ENCODE measurements around the gene PDLIM5. TPM values are rescaled to one million over a fixed set of nuclear protein-coding genes. Genes with fewer than 3 reads are reported as not detected.
A peak's percentile ranks its signal among the peaks of the same experiment; 100 is the strongest.

Gene PDLIM5
- total RNA-seq, 4 donors from 2014 or later, result 473 to 833 (median 673) TPM

- in situ Hi-C loops (cut with MboI; ENCODE audit: low sequenced_read_pairs in 4 of 4), result no loop called here
- Histone ChIP-seq H3K27ac (peak overlapping the region; percentile 61 to 99 (median 84)), H3K9me3 (no peaks in the 10 kb centered on the region), H3K4me3 (no peak overlapping the region), H3K36me3 (no peaks in the 10 kb centered on the region), H3K27me3 (no peaks in the 10 kb centered on the region), H3K4me1 (peaks cover 79 to 91% of the 10 kb centered on the region in 2 donors)
- DNase-seq (no peak), ATAC-seq (no peak)
- intact Hi-C loops (cut with DNase I; ENCODE audit: low total_unique reads), result no loop called here
- TF ChIP-seq CTCF (IDR thresholded peaks at IDR 0.05 in 4 of 5, conservative IDR thresholded peaks at IDR 0.05 in 1 of 5), result no peak
- TF ChIP-seq POLR2A (IDR thresholded peaks at IDR 0.05), result no peak
Measured at GRCh38 chr4:94515365-94515764, 63.6 kb downstream of the PDLIM5 start.

DNA sequence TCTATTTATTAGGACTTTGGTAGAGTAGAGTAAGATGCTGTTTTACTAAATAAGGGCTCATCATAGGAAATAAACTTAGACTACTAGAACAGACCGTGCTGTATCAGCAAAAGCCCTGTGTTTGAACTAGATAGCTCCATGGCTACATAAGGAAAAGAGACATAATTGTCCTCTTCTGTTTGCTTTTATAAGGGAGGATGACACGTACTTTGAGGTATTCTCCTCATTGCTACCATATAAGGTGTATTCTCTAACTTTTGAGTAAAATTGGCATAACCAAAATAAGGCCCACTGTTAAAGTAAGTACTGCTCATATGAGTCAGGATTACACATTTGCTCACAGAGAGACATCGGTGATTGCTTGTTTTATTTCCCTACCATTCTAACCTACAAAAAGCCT, 64.3 kb downstream of the PDLIM5 start:
- ATAC-seq, result no peak
- Histone ChIP-seq H3K9me3 (no peaks in the 10 kb centered on the region), H3K4me3 (no peak overlapping the region), H3K36me3 (no peaks in the 10 kb centered on the region), H3K4me1 (peaks cover 83 to 90% of the 10 kb centered on the region in 2 donors), H3K27ac (peak overlapping the region; percentile 61 to 99 (median 84)), H3K27me3 (no peaks in the 10 kb centered on the region)
- intact Hi-C loops (cut with DNase I; ENCODE audit: low total_unique reads), result no loop called here
- in situ Hi-C loops (cut with MboI; ENCODE audit: low sequenced_read_pairs in 4 of 4), result no loop called here
- DNase-seq, result no peak
- TF ChIP-seq POLR2A (IDR thresholded peaks at IDR 0.05), result no peak
- TF ChIP-seq CTCF (IDR thresholded peaks at IDR 0.05 in 4 of 5, conservative IDR thresholded peaks at IDR 0.05 in 1 of 5), result no peak

DNA sequence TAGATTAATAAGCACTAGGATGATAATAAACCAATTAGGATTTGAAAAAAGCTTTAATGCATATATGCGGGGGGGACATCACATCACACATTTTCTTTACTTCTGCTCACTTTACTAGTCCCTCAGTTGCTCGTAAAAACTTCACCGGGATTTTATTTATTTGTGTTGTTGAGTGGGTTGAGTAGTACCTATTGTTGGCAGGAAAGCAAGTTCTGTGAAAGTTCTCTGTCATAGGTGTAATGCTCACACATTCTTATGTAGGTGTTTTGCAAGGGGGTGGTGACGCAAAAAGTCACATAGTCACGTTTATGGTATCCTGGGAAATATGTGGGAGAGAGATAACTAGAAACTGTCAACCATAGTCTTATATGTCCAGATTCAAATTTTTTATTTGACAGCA, 65.3 kb downstream of the PDLIM5 start:
- Histone ChIP-seq H3K27ac (peak overlapping the region; percentile 61 to 99 (median 84)), H3K4me1 (peaks cover 87 to 96% of the 10 kb centered on the region in 2 donors), H3K4me3 (no peak overlapping the region), H3K27me3 (no peaks in the 10 kb centered on the region), H3K36me3 (no peaks in the 10 kb centered on the region), H3K9me3 (no peaks in the 10 kb centered on the region)
- TF ChIP-seq CTCF (IDR thresholded peaks at IDR 0.05 in 4 of 5, conservative IDR thresholded peaks at IDR 0.05 in 1 of 5), result no peak
- TF ChIP-seq POLR2A (IDR thresholded peaks at IDR 0.05), result no peak
- in situ Hi-C loops (cut with MboI; ENCODE audit: low sequenced_read_pairs in 4 of 4), result no loop called here
- ATAC-seq, result peak in 1 of 2 donors; percentile 32
- no peak for DNase-seq
- intact Hi-C loops (cut with DNase I; ENCODE audit: low total_unique reads), result no loop called here

DNA sequence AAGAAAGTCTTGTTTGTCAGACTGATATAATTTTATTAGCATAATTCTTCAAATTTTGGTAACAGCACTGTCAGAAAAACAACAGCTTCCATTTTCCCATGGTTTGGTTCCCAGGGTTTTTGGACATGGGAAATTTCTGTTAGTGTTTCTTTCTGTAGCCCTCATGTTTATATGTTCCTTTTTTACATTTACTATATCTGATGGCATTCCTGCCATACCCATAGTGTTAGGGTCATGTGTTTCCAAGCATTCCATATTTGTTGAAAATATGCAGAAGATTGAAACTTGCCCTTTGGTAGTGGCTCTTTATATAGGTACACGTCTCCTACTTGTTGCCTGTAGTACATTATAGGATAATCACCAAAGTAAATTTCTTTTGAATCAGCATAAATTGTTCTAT, 65.8 kb downstream of the PDLIM5 start:
- Histone ChIP-seq H3K27ac (peak overlapping the region; percentile 61 to 99 (median 84)), H3K4me1 (peaks cover 91 to 95% of the 10 kb centered on the region in 2 donors), H3K36me3 (no peaks in the 10 kb centered on the region), H3K9me3 (no peaks in the 10 kb centered on the region), H3K27me3 (no peaks in the 10 kb centered on the region), H3K4me3 (no peak overlapping the region)
- DNase-seq (no peak), ATAC-seq (no peak)
- TF ChIP-seq POLR2A (IDR thresholded peaks at IDR 0.05) (no peak), CTCF (IDR thresholded peaks at IDR 0.05 in 4 of 5, conservative IDR thresholded peaks at IDR 0.05 in 1 of 5) (no peak)
- intact Hi-C loops (cut with DNase I; ENCODE audit: low total_unique reads), result no loop called here
- in situ Hi-C loops (cut with MboI; ENCODE audit: low sequenced_read_pairs in 4 of 4), result no loop called here

DNA sequence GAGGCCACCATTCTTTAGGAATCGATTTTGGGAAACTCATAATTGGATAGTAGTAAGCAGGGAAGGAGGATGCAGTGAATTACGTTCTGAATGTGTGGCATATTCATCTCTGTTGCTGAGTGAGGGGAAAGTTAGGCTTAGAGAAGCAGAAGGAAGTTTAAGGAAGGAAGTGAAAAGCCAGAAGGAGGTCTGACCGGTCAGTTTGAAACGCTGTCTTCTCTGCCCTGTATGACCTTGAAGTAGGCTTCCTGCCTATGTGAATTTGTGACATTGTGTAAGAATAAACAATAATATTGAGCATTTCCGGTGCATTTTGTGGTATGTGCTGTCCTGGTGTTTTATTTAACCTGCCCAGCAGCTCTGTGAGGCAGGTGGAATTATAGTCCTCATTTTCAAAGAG, 67.3 kb downstream of the PDLIM5 start:
- no peaks in the 10 kb centered on the region for H3K27me3 ChIP-seq
- H3K4me1 ChIP-seq, result peaks cover 92 to 94% of the 10 kb centered on the region in 2 donors
- in situ Hi-C loops (cut with MboI; ENCODE audit: low sequenced_read_pairs in 4 of 4), result no loop called here
- H3K36me3 ChIP-seq, result no peaks in the 10 kb centered on the region
- H3K9me3 ChIP-seq, result no peaks in the 10 kb centered on the region
- peak overlapping the region; percentile 61 to 99 (median 84) for H3K27ac ChIP-seq
- DNase-seq (no peak), ATAC-seq (no peak)
- intact Hi-C loops (cut with DNase I; ENCODE audit: low total_unique reads), result no loop called here
- no peak overlapping the region for H3K4me3 ChIP-seq
- TF ChIP-seq CTCF (IDR thresholded peaks at IDR 0.05 in 4 of 5, conservative IDR thresholded peaks at IDR 0.05 in 1 of 5) (no peak), POLR2A (IDR thresholded peaks at IDR 0.05) (no peak)
